H7 (cell line): ENCODE measurements around the gene CEBPA. TPM values are rescaled to one million over a fixed set of nuclear protein-coding genes. Genes with fewer than 3 reads are reported as not detected.

ENCODE experiments used
- DNase-seq: peaks from one replicate; pipeline ENCODE4 v3.0.0; 2012
- H3K27me3 ChIP-seq: 2 replicates; pipeline ENCODE4 v1.6.0; 2011; ENCODE audit warnings: mild to moderate bottlenecking, low read length; ENCODE audit not compliant: control insufficient read depth, insufficient read depth
- H3K36me3 ChIP-seq: replicated peaks from 2 replicates; pipeline ENCODE4 v1.5.1; 2011; ENCODE audit warnings: low read length; ENCODE audit not compliant: control insufficient read depth, insufficient read depth
- H3K4me3 ChIP-seq: 2 replicates; pipeline ENCODE4 v1.5.1; 2011; ENCODE audit warnings: low read depth, mild to moderate bottlenecking, control low read depth, low read length, moderate library complexity; ENCODE audit not compliant: insufficient read depth
- total RNA-seq: library from RNA; depleted of rRNA; stranded (reverse); fragments of >200 nt; shearing (Covaris generic); gene quantifications from 2 replicates; pipeline ENCODE4 v1.2.3, GENCODE V29; 2014; rRNA removed

The CEBPA gene
- total RNA-seq, 1 experiment from 2014 or later: 3.2 TPM

DNA sequence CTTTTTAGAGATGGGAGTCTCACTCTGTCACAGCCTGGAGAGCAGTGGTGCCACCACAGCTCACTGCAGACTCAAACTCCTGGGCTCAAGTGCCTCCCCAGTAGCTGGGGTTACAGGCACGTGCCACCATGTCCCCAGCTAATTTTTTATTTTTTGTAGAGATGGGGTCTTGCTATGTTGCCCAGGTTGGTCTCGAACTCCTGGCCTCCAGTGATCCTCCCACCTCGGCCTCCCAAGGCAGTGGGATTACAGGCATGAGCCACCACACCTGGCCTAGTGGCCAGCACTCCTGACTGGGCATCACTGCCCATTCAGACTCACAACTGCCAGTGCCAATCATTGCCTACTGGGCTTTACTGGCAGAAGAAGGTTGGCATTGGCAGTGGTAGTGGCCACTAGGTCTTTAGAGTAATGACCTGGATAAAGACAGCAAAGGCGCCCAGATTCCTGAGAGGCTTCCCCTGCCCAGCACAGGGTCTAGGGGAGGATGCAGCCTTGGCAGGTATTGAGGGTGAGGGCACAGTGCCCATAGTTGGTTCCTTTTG is 49.8 kb downstream of the CEBPA start:
- Histone ChIP-seq H3K27me3 (no peaks in the 10 kb centered on the region), H3K36me3 (no peaks in the 10 kb centered on the region), H3K4me3 (no peak overlapping the region)
- DNase-seq: no peak

DNA sequence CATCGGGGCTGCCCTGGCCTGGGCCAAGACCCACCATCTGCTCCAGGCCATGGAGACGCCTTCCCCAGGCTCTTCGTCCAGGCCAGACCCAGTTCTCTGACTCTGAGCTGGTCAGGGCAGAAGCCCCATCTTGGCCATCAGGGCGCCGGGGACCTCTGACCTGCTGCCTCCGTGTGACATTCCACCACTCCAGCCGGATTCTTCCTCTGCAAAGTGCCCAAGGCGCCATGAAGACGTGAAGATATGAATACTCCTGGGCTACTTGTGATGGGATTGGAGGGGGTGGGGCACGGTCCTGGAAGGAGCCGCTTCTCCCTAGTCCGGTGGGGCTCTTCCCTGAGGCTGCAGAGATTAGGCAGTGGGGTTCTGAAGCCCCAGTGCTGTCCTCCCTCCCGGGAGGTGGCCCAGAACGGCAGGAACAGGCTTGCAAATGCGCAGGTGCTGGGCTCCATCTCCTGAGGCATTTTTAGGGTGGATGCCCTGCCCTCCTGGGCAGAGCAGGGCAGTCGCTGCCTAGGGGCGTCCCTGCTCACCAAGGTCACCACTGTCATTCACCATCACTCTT is 50.7 kb downstream of the CEBPA start:
- peak; percentile 57 for DNase-seq
- Histone ChIP-seq H3K27me3 (no peaks in the 10 kb centered on the region), H3K4me3 (no peak overlapping the region), H3K36me3 (no peaks in the 10 kb centered on the region)

DNA sequence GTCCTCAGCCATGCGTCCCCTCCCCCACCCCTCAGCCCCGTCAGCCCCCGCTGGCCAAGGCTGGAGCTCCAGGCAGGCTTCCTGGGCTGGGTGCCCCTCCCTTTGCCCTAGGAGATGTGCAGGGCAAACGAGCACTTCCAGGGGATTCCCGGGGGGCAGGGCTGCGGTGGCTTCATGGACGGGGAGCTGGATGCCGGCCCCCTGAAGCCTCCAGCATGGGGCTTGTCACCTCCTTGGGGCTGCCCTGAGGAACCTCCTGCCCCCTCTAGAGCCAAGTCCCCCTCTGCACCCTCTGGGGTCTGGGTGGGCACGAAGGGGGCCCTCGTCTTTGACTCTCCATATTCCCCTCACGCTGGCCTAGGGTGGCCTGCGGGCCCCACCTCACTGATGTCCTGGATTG is 51.3 kb downstream of the CEBPA start:
- DNase-seq: peak; percentile 74
- H3K36me3 ChIP-seq: no peaks in the 10 kb centered on the region
- no peak overlapping the region for H3K4me3 ChIP-seq
- H3K27me3 ChIP-seq: no peaks in the 10 kb centered on the region

DNA sequence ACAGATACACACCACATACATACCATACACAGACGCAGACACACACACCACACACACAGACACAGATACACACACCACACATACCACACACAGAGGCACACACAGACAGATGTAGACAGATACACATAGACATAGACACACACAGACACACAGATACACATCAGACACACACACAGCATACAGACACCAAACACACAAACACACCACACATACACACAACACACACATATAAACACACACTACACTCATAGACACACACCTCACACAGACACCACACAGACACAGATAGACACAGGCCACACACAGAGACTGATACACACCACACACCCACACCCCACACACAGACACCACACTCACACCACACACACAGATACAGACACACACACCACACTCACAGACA is 51.8 kb downstream of the CEBPA start:
- no peak overlapping the region for H3K4me3 ChIP-seq
- no peak for DNase-seq
- no peaks in the 10 kb centered on the region for H3K36me3 ChIP-seq
- no peaks in the 10 kb centered on the region for H3K27me3 ChIP-seq

Other genes starting within 250 kb of the CEBPA start
- gene RHPN2, start 237.6 kb downstream of the CEBPA start, total RNA-seq: 26.6 and 27.0 TPM in 2 replicates
- gene GPATCH1, start 221.4 kb downstream of the CEBPA start, total RNA-seq: 5.5 and 6.5 TPM in 2 replicates
- not detected in 2 replicates for gene WDR88, start 170.4 kb downstream of the CEBPA start, total RNA-seq
- gene LRP3, start 108.2 kb downstream of the CEBPA start, total RNA-seq: 54.8 and 57.7 TPM in 2 replicates
- gene SLC7A10, start 76.7 kb downstream of the CEBPA start, total RNA-seq: 2.4 and 3.0 TPM in 2 replicates
- gene CEBPG, start 71.2 kb upstream of the CEBPA start, total RNA-seq: 25.8 and 29.4 TPM in 2 replicates
- gene PEPD, start 219.3 kb upstream of the CEBPA start, total RNA-seq: 65.7 and 84.3 TPM in 2 replicates